Measurements from ENCODE around the gene PPIH.

DNA sequence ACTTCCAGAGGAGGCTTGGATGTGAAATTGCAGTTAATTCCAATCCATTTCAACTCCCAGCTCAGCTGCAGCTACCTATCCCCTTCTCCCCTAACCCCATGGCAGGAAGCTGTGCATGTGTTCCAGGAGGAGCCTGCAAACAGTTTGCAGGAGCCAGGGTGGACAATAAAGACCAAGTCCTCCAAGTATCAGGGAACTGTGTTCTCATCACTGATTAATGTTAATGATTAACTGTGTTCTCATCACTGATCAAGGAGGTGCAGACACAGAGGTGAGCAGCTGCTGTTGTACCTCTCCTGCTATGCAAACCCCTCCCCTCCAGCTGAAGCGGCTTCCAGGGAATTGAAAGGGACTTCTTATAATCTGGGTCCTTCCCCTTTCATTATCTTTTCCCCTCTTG is 62.6 kb downstream of the PPIH start:
- TF ChIP-seq, protein P1, sequence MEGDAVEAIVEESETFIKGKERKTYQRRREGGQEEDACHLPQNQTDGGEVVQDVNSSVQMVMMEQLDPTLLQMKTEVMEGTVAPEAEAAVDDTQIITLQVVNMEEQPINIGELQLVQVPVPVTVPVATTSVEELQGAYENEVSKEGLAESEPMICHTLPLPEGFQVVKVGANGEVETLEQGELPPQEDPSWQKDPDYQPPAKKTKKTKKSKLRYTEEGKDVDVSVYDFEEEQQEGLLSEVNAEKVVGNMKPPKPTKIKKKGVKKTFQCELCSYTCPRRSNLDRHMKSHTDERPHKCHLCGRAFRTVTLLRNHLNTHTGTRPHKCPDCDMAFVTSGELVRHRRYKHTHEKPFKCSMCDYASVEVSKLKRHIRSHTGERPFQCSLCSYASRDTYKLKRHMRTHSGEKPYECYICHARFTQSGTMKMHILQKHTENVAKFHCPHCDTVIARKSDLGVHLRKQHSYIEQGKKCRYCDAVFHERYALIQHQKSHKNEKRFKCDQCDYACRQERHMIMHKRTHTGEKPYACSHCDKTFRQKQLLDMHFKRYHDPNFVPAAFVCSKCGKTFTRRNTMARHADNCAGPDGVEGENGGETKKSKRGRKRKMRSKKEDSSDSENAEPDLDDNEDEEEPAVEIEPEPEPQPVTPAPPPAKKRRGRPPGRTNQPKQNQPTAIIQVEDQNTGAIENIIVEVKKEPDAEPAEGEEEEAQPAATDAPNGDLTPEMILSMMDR (IDR thresholded peaks at IDR 0.05 in 8 of 11, conservative IDR thresholded peaks at IDR 0.05 in 3 of 11), result no peak
- no peak for TF ChIP-seq POLR2A (IDR thresholded peaks at IDR 0.05)

Data from spleen (tissue), 7 donors.